NB4 (cell line): Measurements from ENCODE around the gene OLR1.
"Not testable (repeated sequence)": the region's sequence is repeated elsewhere in the genome, so short reads cannot be mapped to it uniquely, and the experiment has no call there.

ENCODE experiments used
- DNase-seq: peaks from one replicate; pipeline ENCODE4 v3.0.0; 2010; ENCODE audit warnings: low read depth
- H3K4me3 ChIP-seq: one replicate; pipeline ENCODE4 v1.5.1; 2011; ENCODE audit warnings: mild to moderate bottlenecking, low read depth, low read length, moderate library complexity
- MYC ChIP-seq: IDR thresholded peaks from 2 replicates; pipeline ENCODE4 v1.6.1; 2011; ENCODE audit warnings: low read depth, low read length
- POLR2A ChIP-seq: IDR thresholded peaks from 2 replicates; pipeline ENCODE4 v1.6.1; 2011; ENCODE audit warnings: mild to moderate bottlenecking; ENCODE audit not compliant: insufficient read length; ENCODE audit errors: extremely low read depth
- TF ChIP-seq, protein P1 (sequence below): IDR thresholded peaks from 2 replicates; pipeline ENCODE4 v1.6.1; 2011; ENCODE audit warnings: low read depth, low read length
- TF ChIP-seq, protein P2 (sequence below): IDR thresholded peaks from one replicate; pipeline ENCODE4 v1.5.1; 2012; ENCODE audit warnings: low read depth, low read length

Gene OLR1

DNA sequence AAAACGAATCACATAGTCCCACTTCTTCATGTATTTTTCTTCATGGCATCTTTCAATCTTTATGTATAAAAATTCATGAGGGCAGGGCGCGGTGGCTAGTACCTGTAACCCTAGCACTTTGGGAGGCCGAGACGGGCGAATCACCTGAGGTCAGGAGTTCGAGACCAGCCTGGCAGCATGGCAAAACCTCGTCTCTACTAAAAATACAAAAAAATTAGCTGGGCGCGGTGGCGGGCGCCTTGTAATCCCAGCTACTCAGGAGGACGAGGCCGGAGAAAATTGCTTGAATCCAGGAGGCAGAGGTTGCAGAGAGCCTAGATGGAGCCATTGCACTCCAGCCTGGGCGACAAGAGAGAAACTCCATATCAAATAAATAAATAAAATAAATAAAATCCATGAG lies 38.3 kb upstream of the OLR1 start:
- DNase-seq = no peak
- TF ChIP-seq POLR2A = no peak
- TF ChIP-seq, protein P1, sequence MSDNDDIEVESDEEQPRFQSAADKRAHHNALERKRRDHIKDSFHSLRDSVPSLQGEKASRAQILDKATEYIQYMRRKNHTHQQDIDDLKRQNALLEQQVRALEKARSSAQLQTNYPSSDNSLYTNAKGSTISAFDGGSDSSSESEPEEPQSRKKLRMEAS = no peak
- TF ChIP-seq, protein P2, sequence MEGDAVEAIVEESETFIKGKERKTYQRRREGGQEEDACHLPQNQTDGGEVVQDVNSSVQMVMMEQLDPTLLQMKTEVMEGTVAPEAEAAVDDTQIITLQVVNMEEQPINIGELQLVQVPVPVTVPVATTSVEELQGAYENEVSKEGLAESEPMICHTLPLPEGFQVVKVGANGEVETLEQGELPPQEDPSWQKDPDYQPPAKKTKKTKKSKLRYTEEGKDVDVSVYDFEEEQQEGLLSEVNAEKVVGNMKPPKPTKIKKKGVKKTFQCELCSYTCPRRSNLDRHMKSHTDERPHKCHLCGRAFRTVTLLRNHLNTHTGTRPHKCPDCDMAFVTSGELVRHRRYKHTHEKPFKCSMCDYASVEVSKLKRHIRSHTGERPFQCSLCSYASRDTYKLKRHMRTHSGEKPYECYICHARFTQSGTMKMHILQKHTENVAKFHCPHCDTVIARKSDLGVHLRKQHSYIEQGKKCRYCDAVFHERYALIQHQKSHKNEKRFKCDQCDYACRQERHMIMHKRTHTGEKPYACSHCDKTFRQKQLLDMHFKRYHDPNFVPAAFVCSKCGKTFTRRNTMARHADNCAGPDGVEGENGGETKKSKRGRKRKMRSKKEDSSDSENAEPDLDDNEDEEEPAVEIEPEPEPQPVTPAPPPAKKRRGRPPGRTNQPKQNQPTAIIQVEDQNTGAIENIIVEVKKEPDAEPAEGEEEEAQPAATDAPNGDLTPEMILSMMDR = no peak
- TF ChIP-seq MYC = no peak
- no peak overlapping the region for H3K4me3 ChIP-seq

DNA sequence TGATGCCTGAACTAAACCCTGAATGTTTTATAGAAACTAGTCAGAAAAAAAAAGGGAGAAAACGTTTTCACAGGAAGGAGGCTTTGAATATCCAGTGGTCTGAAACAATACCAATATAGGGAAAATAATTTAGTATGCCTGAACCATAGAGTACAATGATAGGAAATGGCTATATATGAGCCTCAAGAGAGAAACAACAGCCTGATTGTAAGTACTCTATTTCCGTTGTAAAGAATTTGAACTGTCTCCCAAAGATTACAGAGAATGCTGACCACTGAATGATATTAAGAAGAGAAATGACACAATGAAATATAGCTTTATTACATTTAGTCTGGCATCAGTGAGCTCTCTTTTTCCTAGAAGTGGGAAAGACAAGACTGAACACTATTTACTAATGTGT lies 35.2 kb upstream of the OLR1 start:
- no peak for DNase-seq
- TF ChIP-seq, protein P2 = no peak
- no peak for TF ChIP-seq POLR2A
- no peak for TF ChIP-seq MYC
- TF ChIP-seq, protein P1 = no peak
- no peak overlapping the region for H3K4me3 ChIP-seq

DNA sequence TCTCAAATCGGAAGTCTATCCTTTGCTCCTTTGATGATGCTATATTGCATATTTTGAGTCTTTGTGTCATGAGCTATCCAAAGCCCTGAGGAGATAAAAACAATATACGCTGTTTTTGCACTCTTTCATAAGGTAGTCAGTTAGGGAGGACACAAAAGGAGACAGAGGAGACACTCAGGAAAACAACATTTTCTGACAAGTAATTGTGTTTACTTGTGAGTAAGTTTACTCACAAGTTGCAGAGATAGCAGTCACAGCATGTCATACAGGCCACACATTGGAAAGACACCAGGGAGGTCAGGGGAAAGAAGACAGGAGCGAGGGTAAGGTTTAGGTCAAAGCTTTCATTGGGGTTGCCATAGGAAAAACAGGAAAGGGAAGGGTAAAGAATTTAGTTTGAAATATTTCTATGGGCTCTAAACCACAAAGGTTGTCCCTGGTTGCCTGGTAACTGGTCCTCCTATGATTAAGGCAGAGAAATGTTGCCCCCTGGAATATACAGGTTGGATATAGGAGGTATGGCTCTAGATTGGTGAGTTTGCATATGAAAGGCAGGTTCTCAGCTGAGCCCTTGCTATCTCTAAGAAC lies 33.4 kb upstream of the OLR1 start:
- DNase-seq = no peak
- TF ChIP-seq, protein P1 = no peak
- TF ChIP-seq, protein P2 = no peak
- no peak for TF ChIP-seq MYC
- no peak for TF ChIP-seq POLR2A
- no peak overlapping the region for H3K4me3 ChIP-seq

DNA sequence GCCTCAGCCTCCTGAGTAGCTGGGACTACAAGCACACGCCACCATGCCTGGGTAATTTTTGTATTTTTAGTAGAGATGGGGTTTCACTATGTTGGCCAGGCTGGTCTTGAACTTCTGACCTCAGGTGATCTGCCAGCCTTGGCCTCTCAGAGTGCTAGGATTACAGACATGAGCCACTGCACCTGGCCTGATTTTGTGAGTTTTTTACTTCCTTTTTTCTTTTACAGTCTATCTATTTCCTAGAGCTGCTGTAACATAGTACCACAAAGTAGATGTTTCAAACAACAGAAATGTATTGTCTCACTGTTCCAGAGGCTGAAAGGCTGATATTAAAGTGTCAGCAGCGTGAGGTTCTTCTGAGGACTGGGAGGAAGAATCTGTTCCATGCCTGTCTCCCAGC lies 32.6 kb upstream of the OLR1 start:
- not testable (repeated sequence) for DNase-seq, H3K4me3 ChIP-seq

DNA sequence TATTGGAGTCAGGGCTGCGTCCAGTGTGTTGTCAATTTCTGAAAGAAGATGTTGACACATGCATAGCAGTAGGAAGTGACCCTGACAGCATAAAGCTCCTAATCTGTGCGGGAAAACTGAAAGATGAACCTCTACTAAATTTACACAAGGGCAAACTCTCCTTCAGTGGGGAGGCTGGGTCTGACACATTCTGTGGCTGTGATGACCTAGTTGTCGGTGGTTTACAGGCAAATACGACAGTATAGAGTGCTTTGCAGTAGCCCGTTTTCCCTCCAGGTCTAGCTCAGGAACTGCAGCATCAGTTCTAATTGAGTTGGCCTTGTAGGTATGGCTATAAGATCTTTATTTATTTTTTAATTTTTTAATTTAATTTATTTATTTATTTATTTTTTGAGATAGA lies 25.9 kb upstream of the OLR1 start:
- H3K4me3 ChIP-seq = no peak overlapping the region
- TF ChIP-seq, protein P1 = no peak
- TF ChIP-seq POLR2A (no peak), MYC (no peak)
- TF ChIP-seq, protein P2 = no peak
- no peak for DNase-seq

DNA sequence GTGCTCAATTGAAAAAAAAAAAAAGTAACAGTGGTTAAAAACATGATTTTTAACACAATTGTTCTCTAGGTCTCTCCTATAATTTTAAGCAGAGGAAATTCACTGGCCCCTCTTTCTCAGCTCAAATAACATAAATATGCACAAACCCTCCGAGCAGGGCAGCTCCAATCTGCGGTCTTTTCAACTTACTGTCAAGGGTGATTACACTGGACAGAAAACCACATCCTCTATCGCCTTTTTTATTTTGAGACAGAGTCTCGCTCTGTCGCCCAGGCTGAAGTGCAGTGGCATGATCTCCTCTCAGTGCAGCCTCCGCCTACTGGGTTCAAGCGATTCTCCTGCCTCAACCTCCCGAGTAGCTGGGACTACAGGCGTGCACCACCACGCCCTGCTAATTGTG lies 24.3 kb upstream of the OLR1 start:
- DNase-seq = peak; percentile 54
- no peak overlapping the region for H3K4me3 ChIP-seq
- TF ChIP-seq, protein P2 = no peak
- TF ChIP-seq POLR2A = no peak
- no peak for TF ChIP-seq MYC
- TF ChIP-seq, protein P1 = no peak
